ENCODE results near the gene KRT74.

KRT74 gene

GRCh38 chr12:52561880-52562449 is 11.7 kb downstream of the KRT74 start:
- DNase-seq (ENCODE audit: low read depth, low spot score): no peak
- TF ChIP-seq CTCF (IDR thresholded peaks at IDR 0.05; ENCODE audit: insufficient read depth, low read length, missing control alignments): peak; percentile 12
- POLR2A ChIA-PET: no interaction called here
- CTCF ChIA-PET: interaction anchor here (1.7 kb wide), 1 partner anchor 21 kb away, joined by 6 read pairs; no protein-coding TSS in a partner anchor
- no peak overlapping the region for H3K4me3 ChIP-seq (ENCODE audit: low read depth, low read length)

- POLR2A ChIA-PET: no interaction called here
- DNase-seq (ENCODE audit: low read depth, low spot score): no peak
- CTCF ChIA-PET: interaction anchor here (1.2 to 1.4 kb wide), 2 partner anchors 10 to 320 kb away, joined by 3 to 6 read pairs; no protein-coding TSS in a partner anchor
- H3K4me3 ChIP-seq (ENCODE audit: low read depth, low read length): no peak overlapping the region
- no peak for TF ChIP-seq CTCF (IDR thresholded peaks at IDR 0.05; ENCODE audit: insufficient read depth, low read length, missing control alignments)
These were observed 13.7 kb downstream of the KRT74 start for GRCh38 chr12:52559979-52560378.

GRCh38 chr12:52558781-52559445 is 14.7 kb downstream of the KRT74 start:
- CTCF ChIA-PET: interaction anchor here (1.1 to 1.2 kb wide), 2 partner anchors 24 to 307 kb away, joined by 3 read pairs; no protein-coding TSS in a partner anchor
- no peak overlapping the region for H3K4me3 ChIP-seq (ENCODE audit: low read depth, low read length)
- POLR2A ChIA-PET: no interaction called here
- TF ChIP-seq CTCF (IDR thresholded peaks at IDR 0.05; ENCODE audit: insufficient read depth, low read length, missing control alignments): no peak
- no peak for DNase-seq (ENCODE audit: low read depth, low spot score)

- TF ChIP-seq CTCF (IDR thresholded peaks at IDR 0.05; ENCODE audit: insufficient read depth, low read length, missing control alignments): no peak
- no peak overlapping the region for H3K4me3 ChIP-seq (ENCODE audit: low read depth, low read length)
- ChIA-PET CTCF (interaction anchor here (1.2 kb wide), 1 partner anchor 25 kb away, joined by 3 read pairs; no protein-coding TSS in a partner anchor), POLR2A (no interaction called here)
- no peak for DNase-seq (ENCODE audit: low read depth, low spot score)
These were observed 16.2 kb downstream of the KRT74 start for GRCh38 chr12:52557476-52557875.

GRCh38 chr12:52555577-52555976 is 18.1 kb downstream of the KRT74 start:
- no peak for DNase-seq (ENCODE audit: low read depth, low spot score)
- POLR2A ChIA-PET: no interaction called here
- H3K4me3 ChIP-seq (ENCODE audit: low read depth, low read length): no peak overlapping the region
- CTCF ChIA-PET: interaction anchor here (1.3 to 2.0 kb wide), 2 partner anchors 11 to 330 kb away, joined by 3 to 5 read pairs; no protein-coding TSS in a partner anchor
- no peak for TF ChIP-seq CTCF (IDR thresholded peaks at IDR 0.05; ENCODE audit: insufficient read depth, low read length, missing control alignments)

- CTCF ChIA-PET: interaction anchor here (1.3 kb wide), 2 partner anchors 161 to 318 kb away, joined by 3 read pairs; no protein-coding TSS in a partner anchor
These were observed 20.9 kb downstream of the KRT74 start, which contains the start of gene KRT71 for GRCh38 chr12:52552681-52553195. KRT71 (minus strand) TSS chr12:52553145; CDS start chr12:52553077, 68 bp downstream.

More at GRCh38 chr12:52552681-52553195, 20.9 kb downstream of the KRT74 start, which contains the start of gene KRT71:
- no peak for DNase-seq (ENCODE audit: low read depth, low spot score)
- no peak for TF ChIP-seq CTCF (IDR thresholded peaks at IDR 0.05; ENCODE audit: insufficient read depth, low read length, missing control alignments)
- no peak within 1 kb of the TSS for H3K4me3 ChIP-seq (ENCODE audit: low read depth, low read length)
- POLR2A ChIA-PET: no interaction called here
